Measurements from ENCODE around the gene COL20A1. TPM values are rescaled to one million over a fixed set of nuclear protein-coding genes. Genes with fewer than 3 reads are reported as not detected.

COL20A1 gene
- polyA plus RNA-seq, 2 of the 4 experiments (the other 2 are of a cell fraction), result 0.21 to 0.93 TPM

GRCh38 chr20:63350196-63350595 lies 57.2 kb downstream of the COL20A1 start:
- DNase-seq (ENCODE audit: low read depth in 1 of 2, low spot score in 1 of 2) (no peak), ATAC-seq (no peak), FAIRE-seq (no peak)
- ChIA-PET POLR2A (no interaction called here), CTCF (interaction anchor here (0.7 kb wide), 1 partner anchor 22 kb away, joined by 3 read pairs; no protein-coding TSS in a partner anchor)
- no peak overlapping the region for H3K4me3 ChIP-seq
- H3K27ac ChIP-seq, result no peak overlapping the region
- WGBS (ENCODE audit: missing lambda C conversion rate), result 89% methylated on average over 28 of the region's 33 CpGs
- no peaks in the 10 kb centered on the region for H3K4me1 ChIP-seq
- TF ChIP-seq NR3C1 (IDR thresholded peaks at IDR 0.05), result no peak
- TF ChIP-seq E2F6 (IDR thresholded peaks at IDR 0.05; ENCODE audit: borderline replicate concordance, low read depth), result no peak
- TF ChIP-seq RARB (CRISPR knock-in tag; IDR thresholded peaks at IDR 0.05), result no peak
- TF ChIP-seq CBX8 (IDR thresholded peaks at IDR 0.05), result no peak
- H3K9me3 ChIP-seq, result no peaks in the 10 kb centered on the region
- no peak overlapping the region for H3K4me2 ChIP-seq

- no peak overlapping the region for H3K27ac ChIP-seq
- no peak overlapping the region for H3K4me2 ChIP-seq
- TF ChIP-seq, protein P1, sequence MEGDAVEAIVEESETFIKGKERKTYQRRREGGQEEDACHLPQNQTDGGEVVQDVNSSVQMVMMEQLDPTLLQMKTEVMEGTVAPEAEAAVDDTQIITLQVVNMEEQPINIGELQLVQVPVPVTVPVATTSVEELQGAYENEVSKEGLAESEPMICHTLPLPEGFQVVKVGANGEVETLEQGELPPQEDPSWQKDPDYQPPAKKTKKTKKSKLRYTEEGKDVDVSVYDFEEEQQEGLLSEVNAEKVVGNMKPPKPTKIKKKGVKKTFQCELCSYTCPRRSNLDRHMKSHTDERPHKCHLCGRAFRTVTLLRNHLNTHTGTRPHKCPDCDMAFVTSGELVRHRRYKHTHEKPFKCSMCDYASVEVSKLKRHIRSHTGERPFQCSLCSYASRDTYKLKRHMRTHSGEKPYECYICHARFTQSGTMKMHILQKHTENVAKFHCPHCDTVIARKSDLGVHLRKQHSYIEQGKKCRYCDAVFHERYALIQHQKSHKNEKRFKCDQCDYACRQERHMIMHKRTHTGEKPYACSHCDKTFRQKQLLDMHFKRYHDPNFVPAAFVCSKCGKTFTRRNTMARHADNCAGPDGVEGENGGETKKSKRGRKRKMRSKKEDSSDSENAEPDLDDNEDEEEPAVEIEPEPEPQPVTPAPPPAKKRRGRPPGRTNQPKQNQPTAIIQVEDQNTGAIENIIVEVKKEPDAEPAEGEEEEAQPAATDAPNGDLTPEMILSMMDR (IDR thresholded peaks at IDR 0.05), result no peak
- TF ChIP-seq KDM5A (IDR thresholded peaks at IDR 0.05), result no peak
- TF ChIP-seq CBX8 (IDR thresholded peaks at IDR 0.05), result no peak
- no peak for TF ChIP-seq TFCP2L1 (CRISPR knock-in tag; IDR thresholded peaks at IDR 0.05)
- TF ChIP-seq MAX (IDR thresholded peaks at IDR 0.05), result no peak
- no peak for TF ChIP-seq PHF8 (IDR thresholded peaks at IDR 0.05; ENCODE audit: borderline replicate concordance, low read depth)
- TF ChIP-seq MAFK (IDR thresholded peaks at IDR 0.05; ENCODE audit: partially characterized antibody), result no peak
- no peak for TF ChIP-seq RFX5 (IDR thresholded peaks at IDR 0.05)
- no peak for TF ChIP-seq POLR2AphosphoS2 (conservative IDR thresholded peaks at IDR 0.05; ENCODE audit: low read length)
- TF ChIP-seq BHLHE40 (IDR thresholded peaks at IDR 0.05; ENCODE audit: low read depth, low read length), result no peak
- no peak for TF ChIP-seq MAZ (IDR thresholded peaks at IDR 0.05; ENCODE audit: borderline replicate concordance, low read depth, low read length)
- no peak for TF ChIP-seq FOSL2 (IDR thresholded peaks at IDR 0.05)
- TF ChIP-seq FOSL2 (CRISPR knock-in tag; IDR thresholded peaks at IDR 0.05), result no peak
- TF ChIP-seq GATA3 (IDR thresholded peaks at IDR 0.05; ENCODE audit: borderline replicate concordance), result no peak
- no peak for TF ChIP-seq HDAC2 (IDR thresholded peaks at IDR 0.05)
- no peak for TF ChIP-seq EHMT2 (IDR thresholded peaks at IDR 0.05; ENCODE audit: low read depth)
- no peak for TF ChIP-seq CHD4 (IDR thresholded peaks at IDR 0.05; ENCODE audit: borderline replicate concordance)
- ATAC-seq (no peak), FAIRE-seq (no peak), DNase-seq (ENCODE audit: low read depth in 1 of 2, low spot score in 1 of 2) (no peak)
- H3K9me3 ChIP-seq, result no peaks in the 10 kb centered on the region
- ChIA-PET CTCF (interaction anchor here (2.4 kb wide), 1 partner anchor 42 kb away, joined by 6 read pairs; no protein-coding TSS in a partner anchor), POLR2A (no interaction called here)
- no peaks in the 10 kb centered on the region for H3K4me1 ChIP-seq
- WGBS (ENCODE audit: missing lambda C conversion rate), result 76% methylated on average over 46 of the region's 46 CpGs
- no peak overlapping the region for H3K4me3 ChIP-seq
Measured at GRCh38 chr20:63350597-63351325, 57.8 kb downstream of the COL20A1 start.

DNA sequence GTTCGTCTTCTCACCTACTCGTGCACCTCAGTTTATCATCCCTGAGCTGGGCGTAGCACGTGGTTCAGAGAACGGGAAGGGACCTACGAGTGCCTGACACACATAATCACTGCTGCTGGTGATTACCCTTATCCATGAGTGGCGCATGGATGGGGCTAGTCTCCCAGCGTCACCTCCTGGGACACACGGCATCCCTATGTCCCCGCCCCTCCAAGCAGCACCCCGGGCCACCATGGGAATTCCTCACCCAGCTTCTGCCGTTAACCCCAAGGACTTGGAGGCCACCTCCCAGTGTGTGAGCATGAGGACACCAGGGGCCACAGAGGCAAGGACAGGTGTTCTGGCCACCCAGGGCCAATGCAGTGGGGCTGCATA lies 58.3 kb downstream of the COL20A1 start:
- H3K27ac ChIP-seq, result no peak overlapping the region
- H3K9me3 ChIP-seq, result no peaks in the 10 kb centered on the region
- WGBS (ENCODE audit: missing lambda C conversion rate), result 85% methylated on average over 12 of the region's 12 CpGs
- CTCF ChIA-PET, result interaction anchor here (0.6 to 2.4 kb wide), 2 partner anchors 42 to 93 kb away, joined by 3 to 6 read pairs; no protein-coding TSS in a partner anchor
- no peaks in the 10 kb centered on the region for H3K4me1 ChIP-seq
- no peak overlapping the region for H3K4me3 ChIP-seq
- FAIRE-seq (no peak), DNase-seq (ENCODE audit: low read depth in 1 of 2, low spot score in 1 of 2) (no peak), ATAC-seq (no peak)
- POLR2A ChIA-PET, result no interaction called here
- H3K4me2 ChIP-seq, result no peak overlapping the region
- TF ChIP-seq KDM5A (IDR thresholded peaks at IDR 0.05) (no peak), HDAC2 (IDR thresholded peaks at IDR 0.05) (no peak), PHF8 (IDR thresholded peaks at IDR 0.05; ENCODE audit: borderline replicate concordance, low read depth) (no peak), RNF2 (IDR thresholded peaks at IDR 0.05; ENCODE audit: borderline replicate concordance, low read depth) (no peak), HOXB13 (CRISPR knock-in tag; IDR thresholded peaks at IDR 0.05; ENCODE audit: low read depth) (no peak), NPAS2 (CRISPR knock-in tag; IDR thresholded peaks at IDR 0.05; ENCODE audit: borderline replicate concordance) (no peak), SREBF2 (IDR thresholded peaks at IDR 0.05) (no peak), EHF (CRISPR knock-in tag; IDR thresholded peaks at IDR 0.05) (no peak), ZSCAN20 (CRISPR knock-in tag; IDR thresholded peaks at IDR 0.05) (no peak)
- TF ChIP-seq, protein P2, sequence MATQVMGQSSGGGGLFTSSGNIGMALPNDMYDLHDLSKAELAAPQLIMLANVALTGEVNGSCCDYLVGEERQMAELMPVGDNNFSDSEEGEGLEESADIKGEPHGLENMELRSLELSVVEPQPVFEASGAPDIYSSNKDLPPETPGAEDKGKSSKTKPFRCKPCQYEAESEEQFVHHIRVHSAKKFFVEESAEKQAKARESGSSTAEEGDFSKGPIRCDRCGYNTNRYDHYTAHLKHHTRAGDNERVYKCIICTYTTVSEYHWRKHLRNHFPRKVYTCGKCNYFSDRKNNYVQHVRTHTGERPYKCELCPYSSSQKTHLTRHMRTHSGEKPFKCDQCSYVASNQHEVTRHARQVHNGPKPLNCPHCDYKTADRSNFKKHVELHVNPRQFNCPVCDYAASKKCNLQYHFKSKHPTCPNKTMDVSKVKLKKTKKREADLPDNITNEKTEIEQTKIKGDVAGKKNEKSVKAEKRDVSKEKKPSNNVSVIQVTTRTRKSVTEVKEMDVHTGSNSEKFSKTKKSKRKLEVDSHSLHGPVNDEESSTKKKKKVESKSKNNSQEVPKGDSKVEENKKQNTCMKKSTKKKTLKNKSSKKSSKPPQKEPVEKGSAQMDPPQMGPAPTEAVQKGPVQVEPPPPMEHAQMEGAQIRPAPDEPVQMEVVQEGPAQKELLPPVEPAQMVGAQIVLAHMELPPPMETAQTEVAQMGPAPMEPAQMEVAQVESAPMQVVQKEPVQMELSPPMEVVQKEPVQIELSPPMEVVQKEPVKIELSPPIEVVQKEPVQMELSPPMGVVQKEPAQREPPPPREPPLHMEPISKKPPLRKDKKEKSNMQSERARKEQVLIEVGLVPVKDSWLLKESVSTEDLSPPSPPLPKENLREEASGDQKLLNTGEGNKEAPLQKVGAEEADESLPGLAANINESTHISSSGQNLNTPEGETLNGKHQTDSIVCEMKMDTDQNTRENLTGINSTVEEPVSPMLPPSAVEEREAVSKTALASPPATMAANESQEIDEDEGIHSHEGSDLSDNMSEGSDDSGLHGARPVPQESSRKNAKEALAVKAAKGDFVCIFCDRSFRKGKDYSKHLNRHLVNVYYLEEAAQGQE (IDR thresholded peaks at IDR 0.05), result no peak
- TF ChIP-seq, protein P3, sequence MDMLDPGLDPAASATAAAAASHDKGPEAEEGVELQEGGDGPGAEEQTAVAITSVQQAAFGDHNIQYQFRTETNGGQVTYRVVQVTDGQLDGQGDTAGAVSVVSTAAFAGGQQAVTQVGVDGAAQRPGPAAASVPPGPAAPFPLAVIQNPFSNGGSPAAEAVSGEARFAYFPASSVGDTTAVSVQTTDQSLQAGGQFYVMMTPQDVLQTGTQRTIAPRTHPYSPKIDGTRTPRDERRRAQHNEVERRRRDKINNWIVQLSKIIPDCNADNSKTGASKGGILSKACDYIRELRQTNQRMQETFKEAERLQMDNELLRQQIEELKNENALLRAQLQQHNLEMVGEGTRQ (IDR thresholded peaks at IDR 0.05), result no peak

All from A549 (cell line).